GM10266 (cell line): ENCODE measurements around the gene NR5A1.

Experiments
- DNase-seq: peaks from one replicate; pipeline ENCODE4 v3.0.0; 2012; ENCODE audit errors: extremely low spot score
- CTCF ChIP-seq: IDR thresholded peaks from 2 replicates; pipeline ENCODE4 v1.5.1; 2012; ENCODE audit warnings: mild to moderate bottlenecking, low read depth; ENCODE audit not compliant: control insufficient read depth, insufficient read depth; ENCODE audit errors: missing control alignments

The NR5A1 gene

DNA sequence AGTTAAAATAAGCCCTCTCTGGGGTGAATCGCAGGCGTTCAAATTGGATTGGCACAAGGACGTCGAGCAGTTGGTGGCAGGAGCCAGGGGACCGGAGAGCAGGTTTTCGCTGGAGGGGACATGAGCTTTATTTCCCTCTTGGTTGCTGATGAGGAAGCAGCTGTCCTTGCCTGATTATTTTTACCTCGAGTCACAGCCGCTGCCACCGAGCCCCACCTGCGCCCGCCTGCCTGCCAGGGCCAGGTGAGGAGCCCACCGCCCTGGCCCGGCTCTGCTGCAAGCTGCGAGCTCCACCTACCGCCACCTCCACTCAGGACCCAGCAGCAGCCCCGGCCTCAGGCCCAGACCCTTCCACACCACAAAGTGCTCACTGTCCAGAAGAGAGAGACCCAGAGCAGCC lies 65.9 kb downstream of the NR5A1 start:
- no peak for TF ChIP-seq CTCF
- no peak for DNase-seq

- no peak for DNase-seq
- no peak for TF ChIP-seq CTCF
These were observed 66.4 kb downstream of the NR5A1 start for GRCh38 chr9:124440786-124441185.

DNA sequence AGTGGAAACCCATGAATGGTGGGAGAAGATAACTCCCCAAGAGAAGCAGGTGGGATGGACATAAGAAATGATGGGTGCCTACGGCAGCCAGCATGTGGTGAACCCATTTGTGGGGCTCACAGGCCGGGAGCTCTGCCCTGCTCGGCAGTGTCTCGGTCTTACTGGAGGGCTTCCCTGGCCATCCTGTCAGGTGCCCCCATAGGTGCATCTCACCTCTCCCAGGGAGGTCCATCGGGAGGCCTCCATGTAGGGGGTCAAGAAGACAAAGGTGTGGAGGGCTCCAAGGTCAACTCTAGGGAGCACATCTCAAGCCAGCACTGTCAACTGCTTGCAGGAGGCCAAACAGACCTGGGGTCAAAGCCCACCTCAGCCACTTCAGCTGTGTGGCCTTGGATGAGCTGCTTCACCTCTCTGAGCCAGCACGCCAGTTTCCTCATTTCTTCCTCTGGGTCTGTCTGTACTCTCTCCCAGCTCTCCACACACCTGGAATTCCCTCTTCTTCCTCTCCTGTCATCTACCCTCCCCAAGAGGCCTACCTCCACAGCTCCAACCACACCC lies 67.4 kb downstream of the NR5A1 start:
- TF ChIP-seq CTCF, result no peak
- no peak for DNase-seq

GRCh38 chr9:124439086-124439485 lies 68.1 kb downstream of the NR5A1 start:
- DNase-seq, result no peak
- no peak for TF ChIP-seq CTCF

DNA sequence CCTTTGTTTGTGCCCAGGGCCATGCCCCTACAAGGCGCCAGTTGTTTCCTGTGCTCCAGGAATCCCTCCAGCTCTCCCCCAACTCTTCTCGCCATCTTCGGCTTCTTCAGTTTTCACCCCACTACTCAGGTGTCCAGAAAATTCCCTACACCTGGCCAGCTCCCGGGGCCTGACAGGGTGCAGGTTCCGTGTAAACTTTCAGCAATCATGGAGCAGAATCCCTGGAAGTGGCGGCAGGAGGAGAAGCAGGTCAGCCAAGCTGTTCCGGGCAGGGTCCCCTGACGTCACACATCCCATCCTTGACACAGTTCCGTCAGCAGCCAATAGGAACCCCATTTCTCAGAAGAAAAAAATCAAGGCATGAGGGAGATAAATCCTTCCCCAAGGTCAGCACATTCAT lies 69.1 kb downstream of the NR5A1 start:
- TF ChIP-seq CTCF, result no peak
- DNase-seq, result no peak

- no peak for TF ChIP-seq CTCF
- DNase-seq, result no peak
These were observed 70.1 kb downstream of the NR5A1 start for GRCh38 chr9:124437086-124437485.

DNA sequence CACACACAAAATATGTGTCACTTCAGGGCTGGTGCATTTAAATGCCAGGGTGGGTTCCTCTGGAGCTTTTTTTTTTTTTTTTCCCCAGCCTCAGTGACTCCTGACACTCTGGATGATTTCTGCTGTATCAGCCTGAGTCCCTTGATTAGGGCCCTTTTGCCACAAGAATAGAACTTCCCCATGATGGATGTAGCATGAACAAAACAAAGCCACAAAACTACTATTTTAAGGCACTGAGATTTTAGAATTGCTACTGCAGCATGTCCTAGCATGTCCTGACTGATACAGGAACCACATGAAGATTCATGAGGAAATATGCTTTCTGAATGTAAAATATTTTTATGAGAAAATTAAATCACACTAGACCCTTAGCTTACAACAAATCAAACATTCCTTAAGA lies 70.9 kb downstream of the NR5A1 start:
- no peak for TF ChIP-seq CTCF
- DNase-seq, result no peak
